ENCODE measurements around the gene UNC13C. TPM values are rescaled to one million over a fixed set of nuclear protein-coding genes. Genes with fewer than 3 reads are reported as not detected.

UNC13C gene
- total and polyA plus RNA-seq, 8 donors: 0.03 to 6.4 (median 2.3) TPM; not detected in 3

GRCh38 chr15:53976844-53977392 lies 1.3 kb upstream of the UNC13C start:
- intact Hi-C loops (cut with DNase I; ENCODE audit: low total_unique reads): no loop called here
- Histone ChIP-seq H3K27ac (no peak overlapping the region), H3K9me3 (no peaks in the 10 kb centered on the region), H3K36me3 (no peaks in the 10 kb centered on the region), H3K27me3 (peaks cover 0 to 23% (median 10%) of the 10 kb centered on the region in 3 donors), H3K4me3 (no peak overlapping the region), H3K4me1 (peaks cover 0 to 16% (median 9%) of the 10 kb centered on the region in 4 donors)
- TF ChIP-seq EP300 (IDR thresholded peaks at IDR 0.05) (no peak), POLR2AphosphoS5 (IDR thresholded peaks at IDR 0.05) (no peak), CTCF (IDR thresholded peaks at IDR 0.05) (no peak), POLR2A (IDR thresholded peaks at IDR 0.05) (no peak)
- 47 to 50% (median 48%) methylated on average over 8 of the region's 8 CpGs for WGBS, 5 donors
- DNase-seq: peak in 1 of 2 donors; percentile 75

GRCh38 chr15:53979051-53979788 lies 979 bp downstream of the UNC13C start:
- Histone ChIP-seq H3K9me3 (no peaks in the 10 kb centered on the region), H3K27ac (no peak overlapping the region), H3K27me3 (peaks cover 0 to 23% (median 10%) of the 10 kb centered on the region in 3 donors), H3K4me3 (peak overlapping the region in 2 of 4 donors; percentile 29 to 41), H3K4me1 (peaks cover 0 to 16% (median 9%) of the 10 kb centered on the region in 4 donors), H3K36me3 (no peaks in the 10 kb centered on the region)
- TF ChIP-seq EP300 (IDR thresholded peaks at IDR 0.05): no peak
- no peak for TF ChIP-seq POLR2AphosphoS5 (IDR thresholded peaks at IDR 0.05)
- no peak for TF ChIP-seq CTCF (IDR thresholded peaks at IDR 0.05)
- TF ChIP-seq POLR2A (IDR thresholded peaks at IDR 0.05): no peak
- no peak for DNase-seq
- intact Hi-C loops (cut with DNase I; ENCODE audit: low total_unique reads): no loop called here
- WGBS, 5 donors: 56 to 61% (median 58%) methylated on average over 4 of the region's 4 CpGs

- Histone ChIP-seq H3K4me3 (no peak overlapping the region), H3K9me3 (no peaks in the 10 kb centered on the region), H3K4me1 (peaks cover 0 to 16% (median 9%) of the 10 kb centered on the region in 4 donors), H3K27me3 (peaks cover 0 to 23% (median 10%) of the 10 kb centered on the region in 3 donors), H3K36me3 (no peaks in the 10 kb centered on the region), H3K27ac (no peak overlapping the region)
- no peak for TF ChIP-seq EP300 (IDR thresholded peaks at IDR 0.05)
- WGBS, 5 donors: 67 to 92% (median 85%) methylated on average over 2 of the region's 2 CpGs
- intact Hi-C loops (cut with DNase I; ENCODE audit: low total_unique reads): no loop called here
- DNase-seq: no peak
Observed at GRCh38 chr15:53980021-53980420, 1.8 kb downstream of the UNC13C start.

GRCh38 chr15:53982071-53982680 lies 3.9 kb downstream of the UNC13C start:
- Histone ChIP-seq H3K4me1 (peaks cover 0 to 16% (median 9%) of the 10 kb centered on the region in 4 donors), H3K36me3 (no peaks in the 10 kb centered on the region), H3K9me3 (no peaks in the 10 kb centered on the region), H3K27ac (no peak overlapping the region), H3K27me3 (peaks cover 0 to 23% (median 10%) of the 10 kb centered on the region in 3 donors), H3K4me3 (no peak overlapping the region)
- WGBS, 5 donors: 65 to 80% (median 72%) methylated on average over 4 of the region's 4 CpGs
- TF ChIP-seq EP300 (IDR thresholded peaks at IDR 0.05): no peak
- no peak for TF ChIP-seq CTCF (IDR thresholded peaks at IDR 0.05)
- no peak for TF ChIP-seq POLR2A (IDR thresholded peaks at IDR 0.05)
- TF ChIP-seq POLR2AphosphoS5 (IDR thresholded peaks at IDR 0.05): no peak
- DNase-seq: no peak
- intact Hi-C loops (cut with DNase I; ENCODE audit: low total_unique reads): no loop called here
